T-helper 17 cell (primary cell): Measurements from ENCODE around the gene MTTP. TPM values are rescaled to one million over a fixed set of nuclear protein-coding genes. Genes with fewer than 3 reads are reported as not detected.

ENCODE experiments used
- ATAC-seq: fragments of 150-1000 bp; cut with Tn5 transposase; 2 replicates; pipeline ENCODE4 v1.10.0; 2021; ENCODE audit warnings: mild to moderate bottlenecking, moderate library complexity
- DNase-seq, 3 donors: peaks; one replicate each; pipeline versions ENCODE4 v3.0.0 to v3.0.0-alpha.2; 2020 to 2021
- H3K9me3 ChIP-seq: one replicate; pipeline ENCODE4 v1.7.0; 2013; ENCODE audit warnings: low read length, mild to moderate bottlenecking; ENCODE audit not compliant: control insufficient read depth, poor library complexity, severe bottlenecking
- H3K27ac Mint-ChIP-seq: one replicate; pipeline ENCODE4 v1.8.0; 2022; ENCODE audit warnings: mild to moderate bottlenecking, moderate library complexity, mixed read lengths
- H3K27me3 Mint-ChIP-seq: one replicate; pipeline ENCODE4 v1.8.0; 2022; ENCODE audit warnings: mixed read lengths
- H3K36me3 Mint-ChIP-seq: one replicate; pipeline ENCODE4 v1.8.0; 2022; ENCODE audit warnings: low read depth, mixed read lengths
- H3K4me1 Mint-ChIP-seq: one replicate; pipeline ENCODE4 v1.8.0; 2022; ENCODE audit warnings: mild to moderate bottlenecking, mixed read lengths
- H3K4me3 Mint-ChIP-seq: one replicate; pipeline ENCODE4 v1.8.0; 2022; ENCODE audit warnings: mild to moderate bottlenecking, moderate library complexity, mixed read lengths
- total RNA-seq, 4 donors: library from RNA in 2 of 4; stranded (reverse) in 2 of 4; gene quantifications; one replicate each; pipeline ENCODE4 v1.2.3 and lab custom pipeline; 2022 to 2026

The MTTP gene
- total RNA-seq, 2 donors from 2014 or later = not detected

- DNase-seq (no peak), ATAC-seq (no peak)
- Mint-ChIP-seq H3K4me3 (no peak overlapping the region), H3K36me3 (peaks cover 5% of the 10 kb centered on the region), H3K27me3 (peaks cover 58% of the 10 kb centered on the region), H3K27ac (no peak overlapping the region), H3K4me1 (peaks cover 5% of the 10 kb centered on the region)
- H3K9me3 ChIP-seq = no peaks in the 10 kb centered on the region
Observed at GRCh38 chr4:99572527-99573240, 1.9 kb upstream of the MTTP start.

- peaks cover 8% of the 10 kb centered on the region for H3K36me3 Mint-ChIP-seq
- H3K27ac Mint-ChIP-seq = no peak overlapping the region
- H3K4me1 Mint-ChIP-seq = peaks cover 3% of the 10 kb centered on the region
- peaks cover 60% of the 10 kb centered on the region for H3K27me3 Mint-ChIP-seq
- H3K4me3 Mint-ChIP-seq = no peak overlapping the region
- no peak for ATAC-seq
- no peak for DNase-seq
- no peaks in the 10 kb centered on the region for H3K9me3 ChIP-seq
Observed at GRCh38 chr4:99573735-99574368, 772 bp upstream of the MTTP start.

- Mint-ChIP-seq H3K4me1 (peaks cover 3% of the 10 kb centered on the region), H3K27me3 (peaks cover 57% of the 10 kb centered on the region), H3K27ac (no peak overlapping the region), H3K36me3 (peaks cover 3% of the 10 kb centered on the region), H3K4me3 (no peak overlapping the region)
- H3K9me3 ChIP-seq = no peaks in the 10 kb centered on the region
- DNase-seq (no peak), ATAC-seq (no peak)
Observed at GRCh38 chr4:99578714-99579113, 4.1 kb downstream of the MTTP start.

GRCh38 chr4:99585516-99585915 is 10.9 kb downstream of the MTTP start:
- no peak for ATAC-seq
- DNase-seq = no peak
- Mint-ChIP-seq H3K36me3 (no peaks in the 10 kb centered on the region), H3K27me3 (peaks cover 30% of the 10 kb centered on the region), H3K27ac (no peak overlapping the region), H3K4me3 (no peak overlapping the region), H3K4me1 (no peaks in the 10 kb centered on the region)
- no peaks in the 10 kb centered on the region for H3K9me3 ChIP-seq

- Mint-ChIP-seq H3K36me3 (no peaks in the 10 kb centered on the region), H3K4me1 (no peaks in the 10 kb centered on the region), H3K27me3 (peaks cover 27% of the 10 kb centered on the region), H3K27ac (no peak overlapping the region), H3K4me3 (no peak overlapping the region)
- H3K9me3 ChIP-seq = no peaks in the 10 kb centered on the region
- no peak for DNase-seq
- no peak for ATAC-seq
Observed at GRCh38 chr4:99586322-99586721, 11.7 kb downstream of the MTTP start.

GRCh38 chr4:99586797-99587196 is 12.2 kb downstream of the MTTP start:
- no peaks in the 10 kb centered on the region for H3K9me3 ChIP-seq
- no peak overlapping the region for H3K27ac Mint-ChIP-seq
- H3K4me1 Mint-ChIP-seq = no peaks in the 10 kb centered on the region
- no peaks in the 10 kb centered on the region for H3K36me3 Mint-ChIP-seq
- H3K4me3 Mint-ChIP-seq = no peak overlapping the region
- ATAC-seq = no peak
- no peak for DNase-seq
- peaks cover 22% of the 10 kb centered on the region for H3K27me3 Mint-ChIP-seq

- DNase-seq (no peak), ATAC-seq (no peak)
- no peaks in the 10 kb centered on the region for H3K36me3 Mint-ChIP-seq
- no peak overlapping the region for H3K27ac Mint-ChIP-seq
- H3K4me3 Mint-ChIP-seq = no peak overlapping the region
- no peaks in the 10 kb centered on the region for H3K9me3 ChIP-seq
- peaks cover 17% of the 10 kb centered on the region for H3K27me3 Mint-ChIP-seq
- H3K4me1 Mint-ChIP-seq = no peaks in the 10 kb centered on the region
Observed at GRCh38 chr4:99587309-99587708, 12.7 kb downstream of the MTTP start.

GRCh38 chr4:99587803-99588202 is 13.2 kb downstream of the MTTP start:
- Mint-ChIP-seq H3K27ac (no peak overlapping the region), H3K4me3 (no peak overlapping the region), H3K4me1 (no peaks in the 10 kb centered on the region), H3K27me3 (peaks cover 12% of the 10 kb centered on the region), H3K36me3 (no peaks in the 10 kb centered on the region)
- H3K9me3 ChIP-seq = no peaks in the 10 kb centered on the region
- DNase-seq (no peak), ATAC-seq (no peak)

GRCh38 chr4:99591757-99592156 is 17.1 kb downstream of the MTTP start:
- no peak overlapping the region for H3K27ac Mint-ChIP-seq
- no peak for ATAC-seq
- no peak overlapping the region for H3K4me3 Mint-ChIP-seq
- H3K4me1 Mint-ChIP-seq = no peaks in the 10 kb centered on the region
- no peak for DNase-seq
- no peaks in the 10 kb centered on the region for H3K36me3 Mint-ChIP-seq
- peaks cover under 1% of the 10 kb centered on the region for H3K27me3 Mint-ChIP-seq
- no peaks in the 10 kb centered on the region for H3K9me3 ChIP-seq

- Mint-ChIP-seq H3K4me3 (no peak overlapping the region), H3K27ac (no peak overlapping the region), H3K4me1 (no peaks in the 10 kb centered on the region), H3K27me3 (peaks cover 6% of the 10 kb centered on the region), H3K36me3 (no peaks in the 10 kb centered on the region)
- DNase-seq = no peak
- no peak for ATAC-seq
- H3K9me3 ChIP-seq = no peaks in the 10 kb centered on the region
Observed at GRCh38 chr4:99593781-99594641, 19.4 kb downstream of the MTTP start.

- ATAC-seq (no peak), DNase-seq (no peak)
- no peak overlapping the region for H3K4me3 Mint-ChIP-seq
- H3K4me1 Mint-ChIP-seq = no peaks in the 10 kb centered on the region
- H3K36me3 Mint-ChIP-seq = no peaks in the 10 kb centered on the region
- peaks cover 6% of the 10 kb centered on the region for H3K27me3 Mint-ChIP-seq
- no peak overlapping the region for H3K27ac Mint-ChIP-seq
- no peaks in the 10 kb centered on the region for H3K9me3 ChIP-seq
Observed at GRCh38 chr4:99594818-99595217, 20.2 kb downstream of the MTTP start.

GRCh38 chr4:99606716-99607115 is 32.1 kb downstream of the MTTP start:
- no peak for DNase-seq
- Mint-ChIP-seq H3K27ac (no peak overlapping the region), H3K36me3 (no peaks in the 10 kb centered on the region), H3K27me3 (peaks cover 56% of the 10 kb centered on the region), H3K4me1 (no peaks in the 10 kb centered on the region), H3K4me3 (no peak overlapping the region)
- no peaks in the 10 kb centered on the region for H3K9me3 ChIP-seq
- ATAC-seq = no peak

- Mint-ChIP-seq H3K27me3 (peaks cover 61% of the 10 kb centered on the region), H3K36me3 (no peaks in the 10 kb centered on the region), H3K4me3 (no peak overlapping the region), H3K4me1 (no peaks in the 10 kb centered on the region), H3K27ac (no peak overlapping the region)
- no peak for DNase-seq
- no peak for ATAC-seq
- no peaks in the 10 kb centered on the region for H3K9me3 ChIP-seq
Observed at GRCh38 chr4:99608417-99608816, 33.8 kb downstream of the MTTP start.
